SU-DHL-6 (cell line): ENCODE measurements around the gene PDZD7.

ENCODE experiments used
- H2AFZ ChIP-seq: fragments of 200-600 bp; sonication (generic); 2 replicates; pipeline ENCODE4 v1.6.1; 2014; ENCODE audit warnings: low read depth, mild to moderate bottlenecking, moderate library complexity, mixed read lengths, antibody characterized with exemption, low read length; ENCODE audit not compliant: severe bottlenecking
- H3F3A ChIP-seq: fragments of 200-600 bp; shearing (Covaris generic); 2 replicates; pipeline ENCODE4 v1.6.0; 2016; ENCODE audit warnings: antibody characterized with exemption, mild to moderate bottlenecking; ENCODE audit not compliant: insufficient read depth
- H3K27ac ChIP-seq: fragments of 200-600 bp; sonication (generic); 2 replicates; pipeline ENCODE4 v1.5.1; 2016; ENCODE audit warnings: low read depth, mild to moderate bottlenecking, low read length, moderate library complexity, mixed read lengths
- H3K27me3 ChIP-seq: fragments of 200-600 bp; sonication (generic), shearing (Covaris generic); 2 replicates; pipeline ENCODE4 v1.6.0; 2014; ENCODE audit warnings: mild to moderate bottlenecking, low read length
- H3K36me3 ChIP-seq: fragments of 200-600 bp; sonication (generic); 2 replicates; pipeline ENCODE4 v1.6.1; 2014; ENCODE audit warnings: mild to moderate bottlenecking, low read length, mixed read lengths
- H3K4me2 ChIP-seq: fragments of 300-600, 200-600 bp; shearing (Covaris generic), sonication (generic); 2 replicates; pipeline ENCODE4 v1.6.0; 2014; ENCODE audit warnings: low read length, low read depth, mild to moderate bottlenecking; ENCODE audit not compliant: poor library complexity, severe bottlenecking
- H3K4me3 ChIP-seq: fragments of 200-600 bp; sonication (generic); 2 replicates; pipeline ENCODE4 v1.5.1; 2014; ENCODE audit warnings: antibody characterized with exemption, low read length, mild to moderate bottlenecking, mixed read lengths; ENCODE audit not compliant: insufficient read depth, poor library complexity, severe bottlenecking
- H3K79me2 ChIP-seq: fragments of 200-600 bp; sonication (generic); 2 replicates; pipeline ENCODE4 v1.6.1; 2014; ENCODE audit warnings: mild to moderate bottlenecking, low read length, moderate library complexity; ENCODE audit not compliant: insufficient read depth
- H3K9ac ChIP-seq: fragments of 200-600 bp; sonication (generic); 2 replicates; pipeline ENCODE4 v1.7.0; 2014; ENCODE audit warnings: mild to moderate bottlenecking, low read length
- H3K9me2 ChIP-seq: fragments of 200-600 bp; sonication (generic); replicated peaks from 2 replicates; pipeline ENCODE4 v1.6.1; 2014; ENCODE audit warnings: low read length; ENCODE audit not compliant: insufficient read depth
- H3K9me3 ChIP-seq: fragments of 200-600 bp; sonication (generic); 2 replicates; pipeline ENCODE4 v1.6.1; 2014; ENCODE audit warnings: low read length, mixed read lengths; ENCODE audit not compliant: insufficient read depth
- H4K20me1 ChIP-seq: fragments of 200-600 bp; sonication (generic); 2 replicates; pipeline ENCODE4 v1.6.1; 2014; ENCODE audit warnings: low read depth, mild to moderate bottlenecking, antibody characterized with exemption, low read length, moderate library complexity, mixed read lengths
- CTCF ChIP-seq: fragments of 200-600 bp; sonication (generic); IDR thresholded peaks from one replicate; pipeline ENCODE4 v1.5.1; 2017; ENCODE audit warnings: antibody characterized with exemption, mild to moderate bottlenecking, low read length, moderate library complexity; ENCODE audit not compliant: insufficient read depth, poor library complexity, severe bottlenecking
- EZH2phosphoT487 ChIP-seq: fragments of 200-600 bp; sonication (generic), shearing (Covaris generic); conservative IDR thresholded peaks from 2 replicates; pipeline ENCODE4 v1.6.1; 2018; ENCODE audit warnings: mild to moderate bottlenecking, antibody characterized with exemption, low read length, moderate library complexity, mixed read lengths

Gene PDZD7

GRCh38 chr10:101071885-101072433 is 41.0 kb upstream of the PDZD7 start:
- Histone ChIP-seq H2AFZ (no peak overlapping the region), H3K4me2 (no peak overlapping the region), H3K27ac (no peak overlapping the region), H3K9me2 (no peaks in the 10 kb centered on the region), H3K27me3 (no peaks in the 10 kb centered on the region), H3K36me3 (no peaks in the 10 kb centered on the region), H4K20me1 (no peaks in the 10 kb centered on the region), H3K79me2 (no peaks in the 10 kb centered on the region), H3K9ac (no peak overlapping the region), H3F3A (no peaks in the 10 kb centered on the region), H3K9me3 (no peaks in the 10 kb centered on the region), H3K4me3 (no peak overlapping the region)
- TF ChIP-seq EZH2phosphoT487 (no peak), CTCF (no peak)

GRCh38 chr10:101071267-101071884 is 40.4 kb upstream of the PDZD7 start:
- H3K4me3 ChIP-seq, result no peak overlapping the region

GRCh38 chr10:101070098-101070497 is 39.2 kb upstream of the PDZD7 start:
- H3K27me3 ChIP-seq, result no peaks in the 10 kb centered on the region
- no peaks in the 10 kb centered on the region for H3K79me2 ChIP-seq
- H3K9ac ChIP-seq, result no peak overlapping the region

More at GRCh38 chr10:101071267-101071884, 40.4 kb upstream of the PDZD7 start:
- no peak overlapping the region for H3K9ac ChIP-seq
- H3F3A ChIP-seq, result no peaks in the 10 kb centered on the region
- no peaks in the 10 kb centered on the region for H3K79me2 ChIP-seq
- H2AFZ ChIP-seq, result no peak overlapping the region
- H3K4me2 ChIP-seq, result no peak overlapping the region
- H3K27ac ChIP-seq, result no peak overlapping the region
- no peaks in the 10 kb centered on the region for H3K9me3 ChIP-seq
- H3K27me3 ChIP-seq, result no peaks in the 10 kb centered on the region
- H3K9me2 ChIP-seq, result no peaks in the 10 kb centered on the region
- TF ChIP-seq CTCF, result no peak
- no peak for TF ChIP-seq EZH2phosphoT487
- no peaks in the 10 kb centered on the region for H4K20me1 ChIP-seq
- no peaks in the 10 kb centered on the region for H3K36me3 ChIP-seq

More at GRCh38 chr10:101070098-101070497, 39.2 kb upstream of the PDZD7 start:
- no peak overlapping the region for H3K4me3 ChIP-seq
- H2AFZ ChIP-seq, result no peak overlapping the region
- H3K27ac ChIP-seq, result no peak overlapping the region
- no peaks in the 10 kb centered on the region for H3F3A ChIP-seq
- H3K4me2 ChIP-seq, result no peak overlapping the region
- H3K9me2 ChIP-seq, result no peaks in the 10 kb centered on the region
- no peaks in the 10 kb centered on the region for H3K9me3 ChIP-seq
- no peak for TF ChIP-seq CTCF
- TF ChIP-seq EZH2phosphoT487, result no peak
- no peaks in the 10 kb centered on the region for H3K36me3 ChIP-seq
- no peaks in the 10 kb centered on the region for H4K20me1 ChIP-seq
